Natural killer cell treated with Interleukin-12 subunit alpha and Interleukin-12 subunit beta and Interleukin-15 and Interleukin-18, amount 100 ng/mL, for 72 hours (primary cell): ENCODE data around the gene WASF1. TPM values are rescaled to one million over a fixed set of nuclear protein-coding genes. Genes with fewer than 3 reads are reported as not detected.

Experiments
- ATAC-seq, 2 donors: fragments of 150-1000 bp; cut with Tn5 transposase in 1 of 2; sonication (Bioruptor Pico), chemical (Tn5 transposase) in 1 of 2; 2 replicates each; pipeline ENCODE4 v1.10.0; 2021
- DNase-seq: peaks from one replicate; pipeline ENCODE4 v3.0.0; 2022; ENCODE audit warnings: low spot score
- H3K27ac Mint-ChIP-seq, 2 donors: 1 replicate in 1 of 2; 2 replicates in 1 of 2; pipeline ENCODE4 v1.8.0; 2022; ENCODE audit warnings: mixed read lengths in 2 of 2, mild to moderate bottlenecking in 1 of 2, moderate library complexity in 1 of 2
- H3K27me3 Mint-ChIP-seq, 2 donors: 1 replicate in 1 of 2; 2 replicates in 1 of 2; pipeline ENCODE4 v1.8.0; 2022; ENCODE audit warnings: mixed read lengths in 2 of 2
- H3K36me3 Mint-ChIP-seq: one replicate; pipeline ENCODE4 v1.8.0; 2022; ENCODE audit warnings: mixed read lengths
- H3K4me1 Mint-ChIP-seq, 2 donors: 1 replicate in 1 of 2; 2 replicates in 1 of 2; pipeline ENCODE4 v1.8.0; 2022; ENCODE audit warnings: low read depth in 2 of 2, mixed read lengths in 2 of 2, mild to moderate bottlenecking in 1 of 2
- H3K4me3 Mint-ChIP-seq: one replicate; pipeline ENCODE4 v1.8.0; 2022; ENCODE audit warnings: mixed read lengths
- H3K9me3 Mint-ChIP-seq: 2 replicates; pipeline ENCODE4 v1.8.0; 2022; ENCODE audit warnings: mixed read lengths
- total RNA-seq, 2 donors: library from RNA; stranded (reverse); gene quantifications; one replicate each; pipeline ENCODE4 v1.2.3, GENCODE V29; 2022

Gene WASF1
- total RNA-seq, 2 donors from 2014 or later: 0.31 TPM; not detected in 1

DNA sequence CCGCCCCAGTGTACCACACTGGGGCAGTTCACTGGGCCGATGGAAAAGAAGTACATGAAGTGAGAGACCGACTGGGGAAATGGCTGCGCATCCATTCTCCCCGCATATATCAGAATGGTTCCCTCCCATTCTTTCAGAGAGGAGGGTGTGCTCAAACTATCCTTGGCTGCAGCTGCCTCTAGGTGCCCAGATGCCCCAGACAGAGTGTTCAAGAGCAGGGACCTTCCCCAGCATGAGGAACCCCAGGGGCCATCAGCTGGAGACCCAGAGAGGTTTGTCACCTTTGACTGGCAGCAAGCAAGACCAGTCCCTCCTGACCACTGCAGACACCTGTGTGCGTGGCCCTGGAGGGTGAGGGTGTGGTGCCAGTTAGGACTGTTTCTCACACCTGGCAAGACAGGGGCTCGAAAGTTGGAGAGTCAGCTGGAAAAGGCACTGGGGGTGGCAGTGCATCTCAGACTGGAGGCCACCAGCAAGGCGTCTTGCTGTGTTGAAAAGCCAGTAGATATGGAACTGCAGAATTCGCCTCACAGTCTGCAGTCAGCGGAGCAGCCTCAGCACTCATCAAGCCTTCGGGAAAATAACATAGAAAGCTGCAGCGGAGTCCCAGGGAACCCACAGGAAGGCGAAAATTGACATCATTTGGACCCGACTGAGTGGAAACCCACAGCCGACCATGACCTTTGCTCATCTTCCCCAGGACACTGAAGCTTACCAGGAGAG, 124.6 kb downstream of the WASF1 start:
- H3K9me3 Mint-ChIP-seq: no peaks in the 10 kb centered on the region
- DNase-seq (no peak), ATAC-seq (no peak)
- peaks cover 3 to 10% of the 10 kb centered on the region in 2 donors for H3K4me1 Mint-ChIP-seq
- H3K27ac Mint-ChIP-seq: no peak overlapping the region
- H3K27me3 Mint-ChIP-seq: peaks cover 21 to 49% of the 10 kb centered on the region in 2 donors
- H3K4me3 Mint-ChIP-seq: no peak overlapping the region
- H3K36me3 Mint-ChIP-seq: no peaks in the 10 kb centered on the region

DNA sequence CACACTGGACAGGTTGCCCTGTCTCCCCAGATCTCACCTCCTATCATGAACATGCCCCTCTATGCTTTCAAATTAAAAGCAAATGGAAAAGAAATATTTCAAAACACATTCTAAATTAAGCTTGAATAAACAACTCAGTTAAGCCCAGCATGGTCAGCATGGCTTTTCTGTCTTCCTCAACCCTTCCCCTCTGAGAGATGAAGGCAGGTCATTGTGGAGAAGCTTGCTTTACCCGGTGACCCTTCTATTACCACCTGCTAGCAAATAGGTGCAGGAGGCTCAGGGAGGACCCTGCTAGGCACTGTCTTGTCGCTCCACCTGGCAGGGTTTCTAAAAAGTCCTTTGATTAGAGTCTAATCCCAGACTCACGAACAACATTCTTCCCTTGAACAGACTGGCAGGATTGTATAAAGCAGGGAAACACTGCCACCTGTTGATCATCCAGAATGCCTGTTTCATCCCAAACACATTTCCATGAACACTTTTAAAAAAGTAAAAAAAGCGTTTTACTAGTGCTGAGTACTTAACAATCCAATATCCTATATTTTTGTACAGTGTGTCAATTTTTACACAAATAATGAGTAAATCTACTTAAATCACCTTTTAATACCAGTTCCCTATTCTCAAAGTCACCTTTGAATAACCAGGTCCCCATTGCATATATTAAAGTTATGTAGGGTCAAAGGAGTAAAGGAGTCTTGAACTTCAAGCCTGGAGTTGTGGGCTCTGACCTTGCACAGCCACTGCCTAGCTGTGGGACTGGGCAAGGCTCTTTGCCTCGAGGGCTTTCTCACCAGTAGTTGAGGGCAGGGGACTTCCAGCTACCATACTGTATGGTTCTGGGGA, 125.9 kb downstream of the WASF1 start:
- H3K27ac Mint-ChIP-seq: no peak overlapping the region
- no peaks in the 10 kb centered on the region for H3K9me3 Mint-ChIP-seq
- H3K36me3 Mint-ChIP-seq: no peaks in the 10 kb centered on the region
- H3K27me3 Mint-ChIP-seq: peaks cover 13 to 37% of the 10 kb centered on the region in 2 donors
- no peak overlapping the region for H3K4me3 Mint-ChIP-seq
- ATAC-seq: no peak
- DNase-seq: no peak
- H3K4me1 Mint-ChIP-seq: peaks cover 5 to 16% of the 10 kb centered on the region in 2 donors

DNA sequence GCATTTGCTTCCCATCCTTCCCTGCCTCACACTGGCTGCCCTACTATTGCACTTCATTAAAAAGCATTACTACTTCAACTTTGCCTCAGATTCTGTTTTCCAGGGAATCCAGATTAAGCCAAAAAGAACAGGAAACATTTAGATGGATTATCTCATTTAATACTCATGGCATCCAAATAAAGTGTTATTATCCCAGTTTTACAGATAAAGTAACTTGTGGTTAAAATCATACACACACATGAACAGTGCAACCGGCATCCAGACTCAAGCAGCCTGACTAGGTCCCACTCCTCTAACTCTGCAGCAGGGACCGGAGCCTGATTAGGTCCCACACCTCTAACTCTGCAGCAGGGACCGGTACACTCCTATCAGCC, 129.0 kb downstream of the WASF1 start:
- H3K4me3 Mint-ChIP-seq: no peak overlapping the region
- H3K36me3 Mint-ChIP-seq: no peaks in the 10 kb centered on the region
- no peaks in the 10 kb centered on the region for H3K9me3 Mint-ChIP-seq
- H3K4me1 Mint-ChIP-seq: peaks cover 5 to 16% of the 10 kb centered on the region in 2 donors
- DNase-seq: no peak
- ATAC-seq: no peak
- peaks cover 2 to 13% of the 10 kb centered on the region in 2 donors for H3K27me3 Mint-ChIP-seq
- no peak overlapping the region for H3K27ac Mint-ChIP-seq

Other genes with a start within 250 kb of the WASF1 start
- not detected for gene GPR6, start 201.4 kb downstream of the WASF1 start, total RNA-seq
- 10 to 100 TPM; 26.0 to 30.6 TPM for gene CDC40, start 757 bp upstream of the WASF1 start, total RNA-seq
- gene METTL24, start 178.7 kb upstream of the WASF1 start, total RNA-seq: not detected
- gene DDO, start 235.9 kb upstream of the WASF1 start, total RNA-seq: under 1 TPM in 1 of 2 donors, not detected in 1; 0.33 TPM